H9 (cell line): ENCODE data around the gene ISY1. TPM values are rescaled to one million over a fixed set of nuclear protein-coding genes. Genes with fewer than 3 reads are reported as not detected.

Experiments
- DNase-seq: peaks from one replicate; pipeline ENCODE4 v3.0.0-alpha.2; 2017
- H2AFZ ChIP-seq: one replicate; pipeline ENCODE4 v1.6.1; 2013; ENCODE audit warnings: mild to moderate bottlenecking, low read length, control low read depth, moderate library complexity
- H2AK5ac ChIP-seq: 2 replicates; pipeline ENCODE4 v1.6.1; 2013; ENCODE audit warnings: low read length, control low read depth, mixed read lengths; ENCODE audit not compliant: insufficient read length
- H2BK120ac ChIP-seq: one replicate; pipeline ENCODE4 v1.6.1; 2013; ENCODE audit warnings: low read depth, mild to moderate bottlenecking, low read length, control low read depth, inconsistent platforms; ENCODE audit not compliant: poor library complexity, severe bottlenecking
- H2BK12ac ChIP-seq: 2 replicates; pipeline ENCODE4 v1.6.1; 2013; ENCODE audit warnings: low read length, control low read depth, mixed read lengths, low read depth; ENCODE audit not compliant: insufficient read length
- H2BK15ac ChIP-seq: 2 replicates; pipeline ENCODE4 v1.6.1; 2013; ENCODE audit warnings: low read depth, low read length, control low read depth
- H2BK20ac ChIP-seq: one replicate; pipeline ENCODE4 v1.6.1; 2013; ENCODE audit warnings: low read depth, mild to moderate bottlenecking, low read length, control low read depth, inconsistent platforms; ENCODE audit not compliant: poor library complexity, severe bottlenecking
- H2BK5ac ChIP-seq: 2 replicates; pipeline ENCODE4 v1.6.1; 2013; ENCODE audit warnings: low read length, control low read depth, mixed read lengths; ENCODE audit not compliant: insufficient read length
- H3K14ac ChIP-seq: 2 replicates; pipeline ENCODE4 v1.6.1; 2013; ENCODE audit warnings: low read length, control low read depth; ENCODE audit not compliant: insufficient read depth
- H3K18ac ChIP-seq: 2 replicates; pipeline ENCODE4 v1.6.1; 2013; ENCODE audit warnings: low read depth, mild to moderate bottlenecking, mixed read lengths, low read length, control low read depth; ENCODE audit not compliant: insufficient read length
- H3K23ac ChIP-seq: 2 replicates; pipeline ENCODE4 v1.6.1; 2013; ENCODE audit warnings: low read length, control low read depth, mixed read lengths, low read depth; ENCODE audit not compliant: insufficient read length
- H3K23me2 ChIP-seq: 2 replicates; pipeline ENCODE4 v1.6.1; 2013; ENCODE audit warnings: low read depth, mild to moderate bottlenecking, mixed read lengths, low read length, control low read depth; ENCODE audit not compliant: insufficient read length, poor library complexity, severe bottlenecking
- H3K27ac ChIP-seq: 2 replicates; pipeline ENCODE4 v1.5.1; 2013; ENCODE audit warnings: low read length, control low read depth, mixed read lengths, low read depth; ENCODE audit not compliant: insufficient read length
- H3K27me3 ChIP-seq: 2 replicates; pipeline ENCODE4 v1.6.1; 2013; ENCODE audit warnings: low read length, control low read depth, inconsistent platforms; ENCODE audit not compliant: insufficient read depth
- H3K4ac ChIP-seq: 2 replicates; pipeline ENCODE4 v1.6.1; 2013; ENCODE audit warnings: low read depth, mild to moderate bottlenecking, control low read depth, inconsistent platforms, low read length, moderate library complexity
- H3K4me1 ChIP-seq: 2 replicates; pipeline ENCODE4 v1.6.1; 2013; ENCODE audit warnings: low read length, control low read depth, inconsistent platforms; ENCODE audit not compliant: insufficient read depth
- H3K4me2 ChIP-seq: 2 replicates; pipeline ENCODE4 v1.6.1; 2013; ENCODE audit warnings: low read length, control low read depth, mixed read lengths; ENCODE audit not compliant: insufficient read length, insufficient read depth
- H3K56ac ChIP-seq: 2 replicates; pipeline ENCODE4 v1.6.1; 2013; ENCODE audit warnings: low read depth, mild to moderate bottlenecking, mixed read lengths, low read length, control low read depth; ENCODE audit not compliant: insufficient read length
- H3K79me1 ChIP-seq: 2 replicates; pipeline ENCODE4 v1.6.1; 2013; ENCODE audit warnings: low read depth, mild to moderate bottlenecking, moderate library complexity, low read length, control low read depth, inconsistent platforms; ENCODE audit not compliant: insufficient read depth, poor library complexity, severe bottlenecking
- H3K79me2 ChIP-seq: 2 replicates; pipeline ENCODE4 v1.6.1; 2013; ENCODE audit warnings: low read length, control low read depth, inconsistent platforms; ENCODE audit not compliant: insufficient read depth
- H3K9ac ChIP-seq: 2 replicates; pipeline ENCODE4 v1.6.1; 2013; ENCODE audit warnings: low read length, control low read depth, mixed read lengths; ENCODE audit not compliant: insufficient read length; ENCODE audit errors: extremely low read depth
- H3K9me3 ChIP-seq: one replicate; pipeline ENCODE4 v1.6.1; 2013; ENCODE audit warnings: low read depth, low read length, inconsistent platforms; ENCODE audit not compliant: control insufficient read depth
- H3T11ph ChIP-seq: one replicate; pipeline ENCODE4 v1.6.1; 2013; ENCODE audit warnings: mild to moderate bottlenecking, low read length, control low read depth, inconsistent platforms
- H4K20me1 ChIP-seq: one replicate; pipeline ENCODE4 v1.6.1; 2013; ENCODE audit not compliant: control insufficient read depth, insufficient read length, insufficient read depth
- H4K5ac ChIP-seq: 2 replicates; pipeline ENCODE4 v1.6.1; 2013; ENCODE audit warnings: low read depth, mild to moderate bottlenecking, mixed read lengths, low read length, control low read depth; ENCODE audit not compliant: insufficient read length
- H4K8ac ChIP-seq: replicated peaks from 2 replicates; pipeline ENCODE4 v1.6.1; 2013; ENCODE audit warnings: low read length, control low read depth, mixed read lengths, low read depth; ENCODE audit not compliant: insufficient read length
- H4K91ac ChIP-seq: 2 replicates; pipeline ENCODE4 v1.6.1; 2013; ENCODE audit warnings: low read depth, mild to moderate bottlenecking, moderate library complexity, mixed read lengths, low read length, control low read depth; ENCODE audit not compliant: insufficient read length
- H3K27ac Mint-ChIP-seq, 3 experiments: 2 replicates in 2 of 3; 3 replicates in 1 of 3; pipeline ENCODE4 v1.8.0; 2020 to 2021; ENCODE audit warnings: mixed read lengths in 3 of 3, mild to moderate bottlenecking in 1 of 3, moderate library complexity in 1 of 3
- H3K27me3 Mint-ChIP-seq: 2 replicates; pipeline ENCODE4 v1.8.0; 2021; ENCODE audit warnings: low read depth, mild to moderate bottlenecking, moderate library complexity, mixed read lengths
- H3K36me3 Mint-ChIP-seq, 3 experiments: 2 replicates in 2 of 3; 3 replicates in 1 of 3; pipeline ENCODE4 v1.8.0; 2020 to 2021; ENCODE audit warnings: low read depth in 3 of 3, mixed read lengths in 3 of 3; ENCODE audit not compliant: insufficient read depth in 1 of 3
- H3K4me1 Mint-ChIP-seq, 2 experiments: 2 replicates each; pipeline ENCODE4 v1.8.0; 2020; ENCODE audit warnings: mixed read lengths in 2 of 2
- H3K4me3 Mint-ChIP-seq, 2 experiments: 2 replicates in 1 of 2; 3 replicates in 1 of 2; pipeline ENCODE4 v1.8.0; 2020 to 2021; ENCODE audit warnings: mild to moderate bottlenecking in 2 of 2, mixed read lengths in 2 of 2, moderate library complexity in 1 of 2
- H3K9me3 Mint-ChIP-seq, 2 experiments: 2 replicates in 1 of 2; 3 replicates in 1 of 2; pipeline ENCODE4 v1.8.0; 2020; ENCODE audit warnings: mild to moderate bottlenecking in 2 of 2, mixed read lengths in 2 of 2, moderate library complexity in 1 of 2
- WGBS: extraction: QIAGEN DNeasy Blood & Tissue Kit; methylation state at CpG from one replicate; pipeline ENCODE4 v1.1.7; 2013; ENCODE audit warnings: missing lambda C conversion rate, low lambda C conversion rate, mixed read lengths; ENCODE audit not compliant: insufficient read length; ENCODE audit errors: extremely low coverage; 5-methylcytosine and 5-hydroxymethylcytosine counted together
- total RNA-seq: library from RNA; stranded (reverse); gene quantifications from 2 replicates; pipeline ENCODE4 v1.2.1, GENCODE V29; 2021
- TF ChIP-seq, protein P1 (sequence below): fragments of 200-600 bp; sonication (generic); conservative IDR thresholded peaks from 3 replicates; pipeline ENCODE4 v1.8.0; 2021; ENCODE audit warnings: antibody characterized with exemption, mild to moderate bottlenecking

Gene ISY1
- total RNA-seq, 1 experiment from 2014 or later: 28.1 TPM

DNA sequence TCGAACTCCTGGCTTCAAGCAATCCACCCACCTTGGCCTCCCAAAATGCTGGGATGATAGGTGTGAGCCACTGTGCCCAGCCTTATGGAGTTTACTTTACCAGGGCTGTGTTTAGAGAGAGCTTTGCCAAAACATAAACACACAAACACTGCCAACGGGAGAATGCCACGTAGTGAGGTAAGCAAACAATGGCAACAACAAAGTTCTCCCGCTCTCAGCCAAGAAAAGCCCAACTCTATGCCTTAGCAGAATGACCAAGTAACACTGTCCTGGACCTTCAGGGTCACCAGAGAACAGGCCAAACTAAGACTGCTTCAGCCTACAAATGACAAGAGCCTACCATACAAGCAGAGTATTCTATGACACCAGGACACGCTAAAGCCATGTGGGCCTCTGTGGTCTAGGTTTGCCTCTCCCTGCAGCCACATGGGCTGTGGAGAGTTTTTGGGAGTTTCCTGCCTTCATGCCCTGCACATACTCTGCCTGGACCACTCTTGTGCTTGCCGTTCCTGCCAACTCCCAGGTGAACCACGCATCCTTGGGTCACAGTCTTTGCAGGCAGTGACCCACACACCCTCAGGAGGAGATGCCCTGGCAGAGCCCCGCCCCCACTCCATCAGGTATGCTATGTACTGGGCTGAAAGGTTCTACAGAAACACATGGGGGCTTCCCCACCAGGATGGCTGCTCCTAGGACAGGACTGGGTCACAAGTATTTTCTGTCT lies 44.4 kb upstream of the ISY1 start:
- no peaks in the 10 kb centered on the region for H3K27me3 ChIP-seq
- no peak overlapping the region for H2BK15ac ChIP-seq
- no peak overlapping the region for H3K27ac ChIP-seq
- Mint-ChIP-seq H3K9me3 (no peaks in the 10 kb centered on the region), H3K36me3 (no peaks in the 10 kb centered on the region), H3K27me3 (no peaks in the 10 kb centered on the region; the same call in 1 of the 2 replicates), H3K4me1 (peaks cover 0 to 3% of the 10 kb centered on the region in 2 experiments; a peak in 2 of 4 replicates), H3K27ac (peak overlapping the region in 1 of 3 experiments; percentile 73; a peak in 1 of 7 replicates), H3K4me3 (no peak overlapping the region)
- no peaks in the 10 kb centered on the region for H3K79me2 ChIP-seq
- no peak overlapping the region for H2BK12ac ChIP-seq
- H2BK5ac ChIP-seq: no peak overlapping the region
- no peak overlapping the region for H3K14ac ChIP-seq
- H4K8ac ChIP-seq: no peak overlapping the region
- WGBS: no CpG with 5 or more reads among the region's 8 CpGs
- no peak overlapping the region for H4K5ac ChIP-seq
- no peaks in the 10 kb centered on the region for H3K4me1 ChIP-seq
- no peak overlapping the region for H3T11ph ChIP-seq
- H2BK120ac ChIP-seq: no peak overlapping the region
- no peak overlapping the region for H4K91ac ChIP-seq
- TF ChIP-seq, protein P1, sequence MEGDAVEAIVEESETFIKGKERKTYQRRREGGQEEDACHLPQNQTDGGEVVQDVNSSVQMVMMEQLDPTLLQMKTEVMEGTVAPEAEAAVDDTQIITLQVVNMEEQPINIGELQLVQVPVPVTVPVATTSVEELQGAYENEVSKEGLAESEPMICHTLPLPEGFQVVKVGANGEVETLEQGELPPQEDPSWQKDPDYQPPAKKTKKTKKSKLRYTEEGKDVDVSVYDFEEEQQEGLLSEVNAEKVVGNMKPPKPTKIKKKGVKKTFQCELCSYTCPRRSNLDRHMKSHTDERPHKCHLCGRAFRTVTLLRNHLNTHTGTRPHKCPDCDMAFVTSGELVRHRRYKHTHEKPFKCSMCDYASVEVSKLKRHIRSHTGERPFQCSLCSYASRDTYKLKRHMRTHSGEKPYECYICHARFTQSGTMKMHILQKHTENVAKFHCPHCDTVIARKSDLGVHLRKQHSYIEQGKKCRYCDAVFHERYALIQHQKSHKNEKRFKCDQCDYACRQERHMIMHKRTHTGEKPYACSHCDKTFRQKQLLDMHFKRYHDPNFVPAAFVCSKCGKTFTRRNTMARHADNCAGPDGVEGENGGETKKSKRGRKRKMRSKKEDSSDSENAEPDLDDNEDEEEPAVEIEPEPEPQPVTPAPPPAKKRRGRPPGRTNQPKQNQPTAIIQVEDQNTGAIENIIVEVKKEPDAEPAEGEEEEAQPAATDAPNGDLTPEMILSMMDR: no peak
- no peaks in the 10 kb centered on the region for H3K9me3 ChIP-seq
- no peak overlapping the region for H2AK5ac ChIP-seq
- H3K4ac ChIP-seq: no peak overlapping the region
- no peak overlapping the region for H3K9ac ChIP-seq
- no peak overlapping the region for H3K23ac ChIP-seq
- no peaks in the 10 kb centered on the region for H4K20me1 ChIP-seq
- H3K18ac ChIP-seq: no peak overlapping the region
- H3K23me2 ChIP-seq: no peaks in the 10 kb centered on the region
- no peak overlapping the region for H3K4me2 ChIP-seq
- no peak overlapping the region for H3K56ac ChIP-seq
- no peaks in the 10 kb centered on the region for H3K79me1 ChIP-seq
- DNase-seq: no peak
- no peak overlapping the region for H2BK20ac ChIP-seq
- no peak overlapping the region for H2AFZ ChIP-seq
